H1 (cell line): ENCODE data around the gene BCAS3. TPM values are rescaled to one million over a fixed set of nuclear protein-coding genes. Genes with fewer than 3 reads are reported as not detected.

Experiments used
- BCL11A ChIP-seq, 2 experiments: IDR thresholded peaks; one replicate each; pipeline ENCODE4 v1.6.1; 2011; ENCODE audit warnings: low read depth in 2 of 2, low read length in 2 of 2, mild to moderate bottlenecking in 2 of 2
- JUND ChIP-seq: IDR thresholded peaks from 2 replicates; pipeline ENCODE4 v1.6.1; 2011; ENCODE audit warnings: mild to moderate bottlenecking, improper control_type of control experiment, low read length
- RNF2 ChIP-seq: fragments of 200-900, 300-1000 bp; sonication (generic); IDR thresholded peaks from 2 replicates; pipeline ENCODE4 v1.7.1; 2016; ENCODE audit warnings: borderline replicate concordance, low read depth, mild to moderate bottlenecking, antibody characterized with exemption, low read length; ENCODE audit not compliant: poor library complexity, severe bottlenecking; ENCODE audit errors: missing control alignments
- SIN3A ChIP-seq, 2 experiments: IDR thresholded peaks in 1 of 2; conservative IDR thresholded peaks in 1 of 2; 2 replicates each; pipeline ENCODE4 v1.6.1; 2011 to 2012; ENCODE audit warnings: low read length in 2 of 2, improper control_type of control experiment in 1 of 2, low read depth in 1 of 2, mild to moderate bottlenecking in 1 of 2
- polyA plus RNA-seq, 7 experiments: library from polyadenylated mRNA; depleted of rRNA in 3 of 7; stranded (reverse) in 5 of 7; unstranded in 2 of 7; fragments of >200 nt in 5 of 7; fragments of 200-250 nt in 2 of 7; gene quantifications; 1 replicate in 5 of 7; 2 replicates in 1 of 7; 4 replicates in 1 of 7; pipeline versions ENCODE4 v1.2.1 to v1.2.3, GENCODE V29; 2011 to 2013; ENCODE audit warnings: missing spikeins in 2 of 7, mixed read lengths in 2 of 7
- total RNA-seq: library from RNA; stranded (reverse); fragmentation: NEBNext Ultra II Directional; extraction: Animal tissue kit (Norgen Biotek cat#: 25700); gene quantifications from 2 replicates; pipeline ENCODE4 v1.2.1, GENCODE V29; 2021

Gene BCAS3
- total and polyA plus RNA-seq, 2 of the 8 experiments (the other 6 are each of a cell fraction or from before 2014, with no cell fraction given), result 9.9 to 13.3 TPM

GRCh38 chr17:61353615-61354014, 676.0 kb downstream of the BCAS3 start (continued):
- TF ChIP-seq SIN3A (conservative IDR thresholded peaks at IDR 0.05 in 1 of 2, IDR thresholded peaks at IDR 0.05 in 1 of 2; ENCODE audit: low read depth in 1 of 2, low read length in 2 of 2) (no peak), BCL11A (IDR thresholded peaks at IDR 0.05; ENCODE audit: low read depth in 2 of 2, low read length in 2 of 2) (no peak), RNF2 (no peak), JUND (no peak)
